ENCODE data around the gene POLE. TPM values are rescaled to one million over a fixed set of nuclear protein-coding genes. Genes with fewer than 3 reads are reported as not detected.

POLE gene
- total RNA-seq, 3 donors from 2014 or later, result 36.5 to 51.5 (median 43.5) TPM

GRCh38 chr12:132660052-132660451 lies 27.1 kb downstream of the POLE start:
- no peaks in the 10 kb centered on the region for H3K9me3 ChIP-seq
- H3K36me3 ChIP-seq, result peaks cover 19% of the 10 kb centered on the region
- DNase-seq (ENCODE audit: low spot score in 2 of 2), result no peak
- H3K27ac ChIP-seq, result no peak overlapping the region
- TF ChIP-seq POLR2AphosphoS5 (IDR thresholded peaks at IDR 0.05) (no peak), POLR2A (IDR thresholded peaks at IDR 0.05) (no peak), CTCF (IDR thresholded peaks at IDR 0.05) (no peak)
- no peak overlapping the region for H3K4me3 ChIP-seq
- intact Hi-C loops (cut with DNase I; ENCODE audit: low total_unique reads), result no loop called here
- no peaks in the 10 kb centered on the region for H3K27me3 ChIP-seq
- H3K4me1 ChIP-seq, result no peaks in the 10 kb centered on the region

GRCh38 chr12:132659146-132659545 lies 28.0 kb downstream of the POLE start:
- intact Hi-C loops (cut with DNase I; ENCODE audit: low total_unique reads), result no loop called here
- Histone ChIP-seq H3K36me3 (peaks cover 19% of the 10 kb centered on the region), H3K4me3 (no peak overlapping the region), H3K27me3 (no peaks in the 10 kb centered on the region), H3K9me3 (no peaks in the 10 kb centered on the region), H3K4me1 (no peaks in the 10 kb centered on the region), H3K27ac (no peak overlapping the region)
- no peak for DNase-seq (ENCODE audit: low spot score in 2 of 2)
- TF ChIP-seq POLR2AphosphoS5 (IDR thresholded peaks at IDR 0.05) (no peak), CTCF (IDR thresholded peaks at IDR 0.05) (no peak), POLR2A (IDR thresholded peaks at IDR 0.05) (no peak)

- no peak for DNase-seq (ENCODE audit: low spot score in 2 of 2)
- Histone ChIP-seq H3K9me3 (no peaks in the 10 kb centered on the region), H3K27ac (no peak overlapping the region), H3K36me3 (peaks cover 19% of the 10 kb centered on the region), H3K4me3 (no peak overlapping the region), H3K27me3 (no peaks in the 10 kb centered on the region), H3K4me1 (no peaks in the 10 kb centered on the region)
- intact Hi-C loops (cut with DNase I; ENCODE audit: low total_unique reads), result no loop called here
- TF ChIP-seq POLR2A (IDR thresholded peaks at IDR 0.05) (no peak), POLR2AphosphoS5 (IDR thresholded peaks at IDR 0.05) (no peak), CTCF (IDR thresholded peaks at IDR 0.05) (no peak)
Measured at GRCh38 chr12:132658149-132658894, 28.8 kb downstream of the POLE start.

GRCh38 chr12:132657004-132657727 lies 30.0 kb downstream of the POLE start:
- H3K9me3 ChIP-seq, result no peaks in the 10 kb centered on the region

More at GRCh38 chr12:132657004-132657727, 30.0 kb downstream of the POLE start:
- no peak overlapping the region for H3K27ac ChIP-seq
- intact Hi-C loops (cut with DNase I; ENCODE audit: low total_unique reads), result no loop called here
- peaks cover 19% of the 10 kb centered on the region for H3K36me3 ChIP-seq
- H3K4me3 ChIP-seq, result no peak overlapping the region
- no peaks in the 10 kb centered on the region for H3K27me3 ChIP-seq
- DNase-seq (ENCODE audit: low spot score in 2 of 2), result no peak
- no peaks in the 10 kb centered on the region for H3K4me1 ChIP-seq
- TF ChIP-seq POLR2AphosphoS5 (IDR thresholded peaks at IDR 0.05) (no peak), POLR2A (IDR thresholded peaks at IDR 0.05) (no peak), CTCF (IDR thresholded peaks at IDR 0.05) (no peak)

All from breast epithelium (tissue), 4 donors.